ENCODE results near the gene PIK3CD.
A peak's percentile ranks its signal among the peaks of the same experiment; 100 is the strongest.
"Not testable (repeated sequence)": the region's sequence is repeated elsewhere in the genome, so short reads cannot be mapped to it uniquely, and the experiment has no call there.

Gene PIK3CD

GRCh38 chr1:9690440-9691107 is 39.0 kb downstream of the PIK3CD start:
- no peak for DNase-seq

- DNase-seq, result peak; percentile 54
These were observed 39.5 kb downstream of the PIK3CD start for GRCh38 chr1:9691108-9691445.

GRCh38 chr1:9691691-9692090 is 40.2 kb downstream of the PIK3CD start:
- no peak for DNase-seq

GRCh38 chr1:9696793-9697192 is 45.3 kb downstream of the PIK3CD start:
- DNase-seq, result no peak

GRCh38 chr1:9699361-9699760 is 47.8 kb downstream of the PIK3CD start:
- no peak for DNase-seq

- DNase-seq, result peak; percentile 42
These were observed 48.8 kb downstream of the PIK3CD start for GRCh38 chr1:9700340-9700739.

GRCh38 chr1:9701665-9702064 is 50.1 kb downstream of the PIK3CD start:
- DNase-seq, result no peak

GRCh38 chr1:9703165-9703509 is 51.6 kb downstream of the PIK3CD start:
- DNase-seq, result no peak

- no peak for DNase-seq
These were observed 52.1 kb downstream of the PIK3CD start for GRCh38 chr1:9703681-9704080.

GRCh38 chr1:9705337-9706093 is 54.0 kb downstream of the PIK3CD start:
- DNase-seq, result no peak

- DNase-seq, result no peak
These were observed 54.6 kb downstream of the PIK3CD start for GRCh38 chr1:9706178-9706577.

GRCh38 chr1:9710037-9710436 is 58.5 kb downstream of the PIK3CD start:
- no peak for DNase-seq

GRCh38 chr1:9711466-9712020 is 60.0 kb downstream of the PIK3CD start:
- no peak for DNase-seq

GRCh38 chr1:9712767-9713166 is 61.2 kb downstream of the PIK3CD start:
- not testable (repeated sequence) for DNase-seq

- DNase-seq, result no peak
These were observed 62.8 kb downstream of the PIK3CD start for GRCh38 chr1:9714257-9714718.

- no peak for DNase-seq
These were observed 64.2 kb downstream of the PIK3CD start for GRCh38 chr1:9715536-9716226.

- no peak for DNase-seq
These were observed 65.1 kb downstream of the PIK3CD start for GRCh38 chr1:9716404-9717192.

GRCh38 chr1:9717193-9718005 is 65.9 kb downstream of the PIK3CD start:
- no peak for DNase-seq

GRCh38 chr1:9718006-9718680 is 66.6 kb downstream of the PIK3CD start:
- no peak for DNase-seq

GRCh38 chr1:9719978-9720722 is 68.6 kb downstream of the PIK3CD start:
- no peak for DNase-seq

Data from T1000 (cell line).